ENCODE data around the gene STRIP1. TPM values are rescaled to one million over a fixed set of nuclear protein-coding genes. Genes with fewer than 3 reads are reported as not detected.

Gene STRIP1
- total and polyA plus RNA-seq, 4 donors: 8.3 to 45.9 (median 27.3) TPM

- intact Hi-C loops (cut with DNase I): no loop called here
Measured at GRCh38 chr1:109993885-109994284, 40.5 kb upstream of the STRIP1 start.

GRCh38 chr1:109994654-109995053 is 39.8 kb upstream of the STRIP1 start:
- intact Hi-C loops (cut with DNase I): no loop called here
- H3K4me3 ChIP-seq (ENCODE audit: low read length in 2 of 2): no peak overlapping the region
- ATAC-seq (ENCODE audit: low FRiP score): no peak
- H3K27ac ChIP-seq (ENCODE audit: low read depth in 1 of 2, low read length in 2 of 2): no peak overlapping the region
- no peaks in the 10 kb centered on the region for H3K9me3 ChIP-seq (ENCODE audit: control insufficient read depth, low read length)
- no peak for DNase-seq
- no peaks in the 10 kb centered on the region for H3K36me3 ChIP-seq (ENCODE audit: control insufficient read depth in 1 of 2, insufficient read depth in 2 of 2, low read length in 1 of 2)
- H3K27me3 ChIP-seq (ENCODE audit: control insufficient read depth in 1 of 2, insufficient read depth in 2 of 2, low read length in 1 of 2): no peaks in the 10 kb centered on the region
- WGBS, 2 donors: 55 to 58% methylated on average over 1 of the region's 1 CpG
- peaks cover 3 to 12% of the 10 kb centered on the region in 2 donors for H3K4me1 ChIP-seq (ENCODE audit: control insufficient read depth in 1 of 2, insufficient read depth in 2 of 2, low read length in 2 of 2)

More at GRCh38 chr1:109993885-109994284, 40.5 kb upstream of the STRIP1 start:
- 47 to 51% methylated on average over 3 of the region's 3 CpGs for WGBS, 2 donors
- no peaks in the 10 kb centered on the region for H3K27me3 ChIP-seq (ENCODE audit: control insufficient read depth in 1 of 2, insufficient read depth in 2 of 2, low read length in 1 of 2)
- no peaks in the 10 kb centered on the region for H3K9me3 ChIP-seq (ENCODE audit: control insufficient read depth, low read length)
- H3K27ac ChIP-seq (ENCODE audit: low read depth in 1 of 2, low read length in 2 of 2): no peak overlapping the region
- H3K4me1 ChIP-seq (ENCODE audit: control insufficient read depth in 1 of 2, insufficient read depth in 2 of 2, low read length in 2 of 2): peaks cover 3 to 12% of the 10 kb centered on the region in 2 donors
- no peak for ATAC-seq (ENCODE audit: low FRiP score)
- DNase-seq: no peak
- H3K36me3 ChIP-seq (ENCODE audit: control insufficient read depth in 1 of 2, insufficient read depth in 2 of 2, low read length in 1 of 2): no peaks in the 10 kb centered on the region
- H3K4me3 ChIP-seq (ENCODE audit: low read length in 2 of 2): no peak overlapping the region

- Histone ChIP-seq H3K27me3 (ENCODE audit: control insufficient read depth in 1 of 2, insufficient read depth in 2 of 2, low read length in 1 of 2) (no peaks in the 10 kb centered on the region), H3K36me3 (ENCODE audit: control insufficient read depth in 1 of 2, insufficient read depth in 2 of 2, low read length in 1 of 2) (no peaks in the 10 kb centered on the region), H3K4me3 (ENCODE audit: low read length in 2 of 2) (no peak overlapping the region), H3K4me1 (ENCODE audit: control insufficient read depth in 1 of 2, insufficient read depth in 2 of 2, low read length in 2 of 2) (peaks cover 3 to 11% of the 10 kb centered on the region in 2 donors), H3K9me3 (ENCODE audit: control insufficient read depth, low read length) (no peaks in the 10 kb centered on the region), H3K27ac (ENCODE audit: low read depth in 1 of 2, low read length in 2 of 2) (no peak overlapping the region)
- no peak for ATAC-seq (ENCODE audit: low FRiP score)
- 94 to 95% methylated on average over 2 of the region's 2 CpGs for WGBS, 2 donors
- intact Hi-C loops (cut with DNase I): no loop called here
- no peak for DNase-seq
Measured at GRCh38 chr1:109995536-109995935, 38.9 kb upstream of the STRIP1 start.

GRCh38 chr1:109996476-109996875 is 37.9 kb upstream of the STRIP1 start:
- H3K36me3 ChIP-seq (ENCODE audit: control insufficient read depth in 1 of 2, insufficient read depth in 2 of 2, low read length in 1 of 2): no peaks in the 10 kb centered on the region
- H3K4me1 ChIP-seq (ENCODE audit: control insufficient read depth in 1 of 2, insufficient read depth in 2 of 2, low read length in 2 of 2): peaks cover under 1 to 6% of the 10 kb centered on the region in 2 donors
- 90 to 94% methylated on average over 5 of the region's 5 CpGs for WGBS, 2 donors
- ATAC-seq (ENCODE audit: low FRiP score): no peak
- H3K27me3 ChIP-seq (ENCODE audit: control insufficient read depth in 1 of 2, insufficient read depth in 2 of 2, low read length in 1 of 2): no peaks in the 10 kb centered on the region
- H3K9me3 ChIP-seq (ENCODE audit: control insufficient read depth, low read length): no peaks in the 10 kb centered on the region
- DNase-seq: no peak
- no peak overlapping the region for H3K4me3 ChIP-seq (ENCODE audit: low read length in 2 of 2)
- intact Hi-C loops (cut with DNase I): no loop called here
- H3K27ac ChIP-seq (ENCODE audit: low read depth in 1 of 2, low read length in 2 of 2): no peak overlapping the region

GRCh38 chr1:109997204-109997866 is 37.1 kb upstream of the STRIP1 start:
- DNase-seq (no peak), ATAC-seq (ENCODE audit: low FRiP score) (no peak)
- H3K9me3 ChIP-seq (ENCODE audit: control insufficient read depth, low read length): no peaks in the 10 kb centered on the region
- H3K36me3 ChIP-seq (ENCODE audit: control insufficient read depth in 1 of 2, insufficient read depth in 2 of 2, low read length in 1 of 2): no peaks in the 10 kb centered on the region
- 60 to 62% methylated on average over 7 of the region's 7 CpGs for WGBS, 2 donors
- no peaks in the 10 kb centered on the region for H3K27me3 ChIP-seq (ENCODE audit: control insufficient read depth in 1 of 2, insufficient read depth in 2 of 2, low read length in 1 of 2)
- no peak overlapping the region for H3K4me3 ChIP-seq (ENCODE audit: low read length in 2 of 2)
- intact Hi-C loops (cut with DNase I): no loop called here
- no peak overlapping the region for H3K27ac ChIP-seq (ENCODE audit: low read depth in 1 of 2, low read length in 2 of 2)
- H3K4me1 ChIP-seq (ENCODE audit: control insufficient read depth in 1 of 2, insufficient read depth in 2 of 2, low read length in 2 of 2): peaks cover 0 to 6% of the 10 kb centered on the region in 2 donors

- no peaks in the 10 kb centered on the region for H3K36me3 ChIP-seq (ENCODE audit: control insufficient read depth in 1 of 2, insufficient read depth in 2 of 2, low read length in 1 of 2)
- intact Hi-C loops (cut with DNase I): no loop called here
- ATAC-seq (ENCODE audit: low FRiP score): no peak
- peaks cover 0 to 6% of the 10 kb centered on the region in 2 donors for H3K4me1 ChIP-seq (ENCODE audit: control insufficient read depth in 1 of 2, insufficient read depth in 2 of 2, low read length in 2 of 2)
- H3K9me3 ChIP-seq (ENCODE audit: control insufficient read depth, low read length): no peaks in the 10 kb centered on the region
- H3K27me3 ChIP-seq (ENCODE audit: control insufficient read depth in 1 of 2, insufficient read depth in 2 of 2, low read length in 1 of 2): no peaks in the 10 kb centered on the region
- H3K27ac ChIP-seq (ENCODE audit: low read depth in 1 of 2, low read length in 2 of 2): no peak overlapping the region
- no peak for DNase-seq
- no peak overlapping the region for H3K4me3 ChIP-seq (ENCODE audit: low read length in 2 of 2)
Measured at GRCh38 chr1:109997867-109998229, 36.6 kb upstream of the STRIP1 start.

- WGBS, 2 donors: 95 to 96% methylated on average over 1 of the region's 1 CpG
- H3K9me3 ChIP-seq (ENCODE audit: control insufficient read depth, low read length): no peaks in the 10 kb centered on the region
- H3K4me1 ChIP-seq (ENCODE audit: control insufficient read depth in 1 of 2, insufficient read depth in 2 of 2, low read length in 2 of 2): peaks cover 0 to 5% of the 10 kb centered on the region in 2 donors
- H3K27me3 ChIP-seq (ENCODE audit: control insufficient read depth in 1 of 2, insufficient read depth in 2 of 2, low read length in 1 of 2): no peaks in the 10 kb centered on the region
- no peaks in the 10 kb centered on the region for H3K36me3 ChIP-seq (ENCODE audit: control insufficient read depth in 1 of 2, insufficient read depth in 2 of 2, low read length in 1 of 2)
- ATAC-seq (ENCODE audit: low FRiP score) (no peak), DNase-seq (no peak)
- no peak overlapping the region for H3K4me3 ChIP-seq (ENCODE audit: low read length in 2 of 2)
- intact Hi-C loops (cut with DNase I): no loop called here
- no peak overlapping the region for H3K27ac ChIP-seq (ENCODE audit: low read depth in 1 of 2, low read length in 2 of 2)
Measured at GRCh38 chr1:110002695-110003094, 31.7 kb upstream of the STRIP1 start.

GRCh38 chr1:110003747-110004428 is 30.5 kb upstream of the STRIP1 start:
- H3K9me3 ChIP-seq (ENCODE audit: control insufficient read depth, low read length): no peaks in the 10 kb centered on the region
- no peaks in the 10 kb centered on the region for H3K27me3 ChIP-seq (ENCODE audit: control insufficient read depth in 1 of 2, insufficient read depth in 2 of 2, low read length in 1 of 2)
- H3K36me3 ChIP-seq (ENCODE audit: control insufficient read depth in 1 of 2, insufficient read depth in 2 of 2, low read length in 1 of 2): peaks cover 0 to under 1% of the 10 kb centered on the region in 2 donors
- DNase-seq (peak; percentile 85), ATAC-seq (ENCODE audit: low FRiP score) (peak; percentile 86)
- H3K4me3 ChIP-seq (ENCODE audit: low read length in 2 of 2): no peak overlapping the region
- H3K27ac ChIP-seq (ENCODE audit: low read depth in 1 of 2, low read length in 2 of 2): peak overlapping the region; percentile 38 to 51
- peaks cover 0 to 5% of the 10 kb centered on the region in 2 donors for H3K4me1 ChIP-seq (ENCODE audit: control insufficient read depth in 1 of 2, insufficient read depth in 2 of 2, low read length in 2 of 2)
- 18 to 21% methylated on average over 8 of the region's 8 CpGs for WGBS, 2 donors
- intact Hi-C loops (cut with DNase I): no loop called here

GRCh38 chr1:110004583-110004982 is 29.8 kb upstream of the STRIP1 start:
- DNase-seq: no peak
- WGBS, 2 donors: 67 to 81% methylated on average over 1 of the region's 1 CpG
- H3K27me3 ChIP-seq (ENCODE audit: control insufficient read depth in 1 of 2, insufficient read depth in 2 of 2, low read length in 1 of 2): no peaks in the 10 kb centered on the region
- no peak overlapping the region for H3K27ac ChIP-seq (ENCODE audit: low read depth in 1 of 2, low read length in 2 of 2)
- H3K36me3 ChIP-seq (ENCODE audit: control insufficient read depth in 1 of 2, insufficient read depth in 2 of 2, low read length in 1 of 2): peaks cover 2 to 4% of the 10 kb centered on the region in 2 donors
- no peaks in the 10 kb centered on the region for H3K9me3 ChIP-seq (ENCODE audit: control insufficient read depth, low read length)
- no peak overlapping the region for H3K4me3 ChIP-seq (ENCODE audit: low read length in 2 of 2)
- H3K4me1 ChIP-seq (ENCODE audit: control insufficient read depth in 1 of 2, insufficient read depth in 2 of 2, low read length in 2 of 2): peaks cover 0 to 5% of the 10 kb centered on the region in 2 donors
- intact Hi-C loops (cut with DNase I): no loop called here
- ATAC-seq (ENCODE audit: low FRiP score): no peak
